ENCODE data around the gene WT1. TPM values are rescaled to one million over a fixed set of nuclear protein-coding genes. Genes with fewer than 3 reads are reported as not detected.

WT1 gene
- total RNA-seq, 1 donor from 2014 or later, result 2.0 TPM

GRCh38 chr11:32426192-32426591 lies 9.1 kb downstream of the WT1 start:
- no peaks in the 10 kb centered on the region for H3K9me3 ChIP-seq (replicated peaks)
- H3K36me3 ChIP-seq, result no peaks in the 10 kb centered on the region
- no peak for TF ChIP-seq CTCF (IDR thresholded peaks at IDR 0.05; ENCODE audit: borderline replicate concordance)
- H3K27ac ChIP-seq (replicated peaks), result peak overlapping the region; percentile 63
- intact Hi-C loops (cut with micrococcal nuclease), result no loop called here
- H3K4me3 ChIP-seq, result peak overlapping the region; percentile 56
- H3K4me1 ChIP-seq, result peaks cover 47% of the 10 kb centered on the region
- peaks cover 93% of the 10 kb centered on the region for H3K27me3 ChIP-seq (ENCODE audit: low read depth)
- DNase-seq, result no peak

DNA sequence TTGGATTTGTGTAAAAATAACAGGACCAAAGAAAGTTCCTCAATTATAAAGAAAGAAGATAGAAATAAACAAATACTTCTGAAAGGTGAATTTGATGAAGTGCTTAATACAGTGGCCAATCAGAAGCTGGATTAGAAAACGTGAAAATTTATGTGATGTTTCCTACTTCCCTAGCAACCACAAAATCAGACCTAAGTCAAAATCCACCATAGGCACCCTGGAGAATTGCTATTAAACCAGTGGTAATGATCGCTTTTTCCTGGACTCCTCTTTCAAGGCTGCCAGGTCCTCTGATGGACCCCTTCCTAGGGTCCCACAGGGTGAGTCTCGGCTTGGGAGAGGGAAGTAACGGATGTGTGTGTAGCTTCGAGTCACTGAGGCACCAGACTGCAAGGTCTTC lies 9.6 kb downstream of the WT1 start:
- no peak for TF ChIP-seq CTCF (IDR thresholded peaks at IDR 0.05; ENCODE audit: borderline replicate concordance)
- Histone ChIP-seq H3K36me3 (no peaks in the 10 kb centered on the region), H3K9me3 (replicated peaks) (no peaks in the 10 kb centered on the region), H3K4me1 (peaks cover 47% of the 10 kb centered on the region), H3K27ac (replicated peaks) (peak overlapping the region; percentile 63), H3K27me3 (ENCODE audit: low read depth) (peaks cover 89% of the 10 kb centered on the region), H3K4me3 (peak overlapping the region; percentile 56)
- intact Hi-C loops (cut with micrococcal nuclease), result no loop called here
- no peak for DNase-seq

DNA sequence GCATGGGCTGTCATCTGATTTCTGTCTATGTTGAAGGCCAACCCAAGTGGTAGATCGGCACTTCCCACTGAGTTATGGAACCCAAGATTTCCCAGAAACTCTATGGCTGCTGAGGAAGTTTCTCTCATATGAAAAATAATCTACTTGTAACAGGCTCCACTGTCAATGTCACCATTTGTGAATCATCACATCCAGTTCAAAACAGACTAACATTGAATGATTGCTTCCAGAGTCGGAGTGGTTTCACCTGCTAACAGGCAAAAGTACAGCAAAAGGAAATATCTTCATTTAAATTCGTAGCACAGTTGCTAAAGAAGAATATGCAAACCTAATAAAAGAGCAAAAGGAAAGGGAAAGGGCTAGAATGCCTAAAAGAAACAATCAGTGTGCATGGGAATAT lies 12.8 kb downstream of the WT1 start:
- intact Hi-C loops (cut with micrococcal nuclease), result no loop called here
- no peak for TF ChIP-seq CTCF (IDR thresholded peaks at IDR 0.05; ENCODE audit: borderline replicate concordance)
- H3K4me1 ChIP-seq, result peaks cover 36% of the 10 kb centered on the region
- H3K4me3 ChIP-seq, result no peak overlapping the region
- H3K9me3 ChIP-seq (replicated peaks), result no peaks in the 10 kb centered on the region
- DNase-seq, result no peak
- H3K27me3 ChIP-seq (ENCODE audit: low read depth), result peaks cover 64% of the 10 kb centered on the region
- H3K36me3 ChIP-seq, result no peaks in the 10 kb centered on the region
- H3K27ac ChIP-seq (replicated peaks), result peak overlapping the region; percentile 74

DNA sequence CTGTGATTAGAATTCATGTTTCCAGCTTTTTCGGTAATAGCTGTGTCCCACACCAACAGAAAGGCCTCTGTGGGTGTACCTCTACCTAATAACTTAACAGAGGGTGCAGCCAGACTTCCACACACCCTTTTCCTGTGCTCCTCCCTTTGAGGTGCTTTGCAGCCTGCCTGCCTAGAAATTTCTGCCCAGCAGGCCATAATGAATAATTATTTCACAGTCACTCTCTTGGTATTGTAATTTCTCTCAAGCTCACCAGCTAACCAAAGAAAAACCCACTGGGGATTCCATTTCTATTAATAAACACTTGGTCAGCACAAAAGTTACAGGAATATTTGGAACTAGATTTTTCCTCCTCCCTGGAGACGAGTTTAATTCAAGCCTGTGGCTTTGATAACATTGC lies 13.3 kb downstream of the WT1 start:
- peak overlapping the region; percentile 74 for H3K27ac ChIP-seq (replicated peaks)
- H3K9me3 ChIP-seq (replicated peaks), result no peaks in the 10 kb centered on the region
- TF ChIP-seq CTCF (IDR thresholded peaks at IDR 0.05; ENCODE audit: borderline replicate concordance), result no peak
- intact Hi-C loops (cut with micrococcal nuclease), result no loop called here
- H3K4me1 ChIP-seq, result peaks cover 31% of the 10 kb centered on the region
- H3K36me3 ChIP-seq, result no peaks in the 10 kb centered on the region
- DNase-seq, result no peak
- no peak overlapping the region for H3K4me3 ChIP-seq
- H3K27me3 ChIP-seq (ENCODE audit: low read depth), result peaks cover 62% of the 10 kb centered on the region

- TF ChIP-seq CTCF (IDR thresholded peaks at IDR 0.05; ENCODE audit: borderline replicate concordance), result no peak
- Histone ChIP-seq H3K36me3 (no peaks in the 10 kb centered on the region), H3K4me3 (no peak overlapping the region), H3K27ac (replicated peaks) (peak overlapping the region; percentile 74), H3K4me1 (peaks cover 23% of the 10 kb centered on the region), H3K27me3 (ENCODE audit: low read depth) (peaks cover 62% of the 10 kb centered on the region), H3K9me3 (replicated peaks) (no peaks in the 10 kb centered on the region)
- no peak for DNase-seq
- intact Hi-C loops (cut with micrococcal nuclease), result no loop called here
These were observed 14.1 kb downstream of the WT1 start for GRCh38 chr11:32420937-32421901.

Data from left ventricle myocardium inferior (tissue), 1 donor.